OCI-LY1 (cell line): ENCODE measurements around the gene ANKS6.

Experiments used
- H2AFZ ChIP-seq: fragments of 200-600 bp; sonication (generic), shearing (Covaris generic); 2 replicates; pipeline ENCODE4 v1.6.0; 2014; ENCODE audit warnings: antibody characterized with exemption, mild to moderate bottlenecking, low read length
- H3F3A ChIP-seq: fragments of 200-600 bp; sonication (generic), shearing (Covaris generic); 2 replicates; pipeline ENCODE4 v1.6.0; 2014; ENCODE audit warnings: mild to moderate bottlenecking, antibody characterized with exemption, low read length, moderate library complexity; ENCODE audit not compliant: insufficient read depth
- H3K27ac ChIP-seq: fragments of 200-600 bp; sonication (generic); 2 replicates; pipeline ENCODE4 v1.5.1; 2014; ENCODE audit warnings: low read length, mixed run types, mild to moderate bottlenecking, low read depth; ENCODE audit not compliant: poor library complexity, severe bottlenecking
- H3K27me3 ChIP-seq: fragments of 200-600 bp; sonication (generic); 2 replicates; pipeline ENCODE4 v1.6.0; 2014; ENCODE audit warnings: antibody characterized with exemption, mild to moderate bottlenecking, low read length, moderate library complexity; ENCODE audit not compliant: insufficient read depth
- H3K36me3 ChIP-seq: fragments of 200-600 bp; sonication (generic); 2 replicates; pipeline ENCODE4 v1.6.1; 2014; ENCODE audit warnings: mild to moderate bottlenecking, antibody characterized with exemption, low read length, moderate library complexity, mixed read lengths; ENCODE audit not compliant: insufficient read depth
- H3K4me1 ChIP-seq: fragments of 200-600 bp; sonication (generic); 2 replicates; pipeline ENCODE4 v1.5.1; 2014; ENCODE audit warnings: mild to moderate bottlenecking, low read length, moderate library complexity; ENCODE audit not compliant: insufficient read depth, severe bottlenecking
- H3K4me2 ChIP-seq: fragments of 200-600 bp; sonication (generic), shearing (Covaris generic); 2 replicates; pipeline ENCODE4 v1.6.1; 2014; ENCODE audit warnings: low read length
- H3K4me3 ChIP-seq: fragments of 200-600 bp; sonication (generic); 2 replicates; pipeline ENCODE4 v1.5.1; 2014; ENCODE audit warnings: low read length, low read depth, mild to moderate bottlenecking, mixed read lengths; ENCODE audit not compliant: poor library complexity, severe bottlenecking
- H3K79me2 ChIP-seq: fragments of 200-600 bp; shearing (Covaris generic); 2 replicates; pipeline ENCODE4 v1.6.1; 2016; ENCODE audit warnings: mixed run types, low read length, mixed read lengths; ENCODE audit not compliant: insufficient read depth
- H3K9ac ChIP-seq: fragments of 200-600 bp; sonication (generic), shearing (Covaris generic); 2 replicates; pipeline ENCODE4 v1.6.1; 2014; ENCODE audit warnings: mild to moderate bottlenecking, low read length, mixed read lengths
- H3K9me2 ChIP-seq: fragments of 200-600 bp; sonication (generic), shearing (Covaris generic); 2 replicates; pipeline ENCODE4 v1.6.1; 2014; ENCODE audit warnings: low read depth, mild to moderate bottlenecking, low read length, mixed read lengths
- H3K9me3 ChIP-seq: fragments of 200-600 bp; shearing (Covaris generic); 2 replicates; pipeline ENCODE4 v1.6.1; 2014; ENCODE audit warnings: low read length, mixed read lengths
- H4K20me1 ChIP-seq: fragments of 200-600 bp; sonication (generic), shearing (Covaris generic); 2 replicates; pipeline ENCODE4 v1.6.0; 2016; ENCODE audit warnings: mild to moderate bottlenecking, low read length; ENCODE audit not compliant: insufficient read depth
- CTCF ChIP-seq: fragments of 200-600 bp; sonication (generic), shearing (Covaris generic); IDR thresholded peaks from 2 replicates; pipeline ENCODE4 v1.5.1; 2017; ENCODE audit warnings: mild to moderate bottlenecking, antibody characterized with exemption, low read length, moderate library complexity, mixed read lengths
- EZH2 ChIP-seq: fragments of 200-600 bp; sonication (generic), shearing (Covaris generic); IDR thresholded peaks from 2 replicates; pipeline ENCODE4 v1.8.0; 2017; ENCODE audit warnings: borderline replicate concordance, mixed run types, mild to moderate bottlenecking, antibody characterized with exemption, low read length, moderate library complexity, mixed read lengths

ANKS6 gene

DNA sequence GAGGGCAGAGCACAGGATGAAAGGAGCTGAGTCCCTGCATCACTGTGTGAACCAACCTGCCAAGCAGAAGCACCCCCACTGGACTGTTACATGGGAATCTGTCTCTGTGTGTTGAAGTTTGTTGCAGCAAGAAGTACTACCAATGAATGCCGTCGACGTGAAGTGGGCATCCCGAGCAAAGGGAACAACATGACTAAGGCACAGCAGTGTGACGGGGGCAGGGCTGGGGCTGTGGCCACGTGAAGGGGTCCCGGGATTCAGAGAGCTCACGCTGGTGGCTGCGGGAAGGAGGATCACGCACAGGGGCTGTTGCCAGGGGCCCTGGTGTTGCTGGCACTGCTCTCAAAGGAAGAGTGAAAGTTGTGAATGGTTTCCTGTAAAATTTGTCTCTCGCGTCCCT lies 60.1 kb downstream of the ANKS6 start:
- H3K9me3 ChIP-seq = no peaks in the 10 kb centered on the region
- TF ChIP-seq CTCF (no peak), EZH2 (no peak)
- no peaks in the 10 kb centered on the region for H3K9me2 ChIP-seq
- H3K4me1 ChIP-seq = no peaks in the 10 kb centered on the region
- no peak overlapping the region for H3K27ac ChIP-seq
- no peak overlapping the region for H3K4me2 ChIP-seq
- H4K20me1 ChIP-seq = no peaks in the 10 kb centered on the region
- no peak overlapping the region for H3K9ac ChIP-seq
- no peak overlapping the region for H3K4me3 ChIP-seq
- no peaks in the 10 kb centered on the region for H3F3A ChIP-seq
- no peak overlapping the region for H2AFZ ChIP-seq
- H3K36me3 ChIP-seq = 0 out of 2 replicates have a peak, but pooled peaks cover 14% of the 10 kb centered on the region
- no peaks in the 10 kb centered on the region for H3K27me3 ChIP-seq
- no peaks in the 10 kb centered on the region for H3K79me2 ChIP-seq

GRCh38 chr9:98732801-98733200 lies 63.6 kb downstream of the ANKS6 start:
- Histone ChIP-seq H3K4me3 (no peak overlapping the region), H3K9me3 (no peaks in the 10 kb centered on the region), H3K9me2 (no peaks in the 10 kb centered on the region), H2AFZ (no peak overlapping the region), H3F3A (no peaks in the 10 kb centered on the region), H3K27me3 (no peaks in the 10 kb centered on the region), H3K36me3 (0 out of 2 replicates have a peak, but pooled peaks cover 14% of the 10 kb centered on the region), H3K4me2 (no peak overlapping the region), H3K27ac (no peak overlapping the region), H4K20me1 (no peaks in the 10 kb centered on the region), H3K4me1 (no peaks in the 10 kb centered on the region), H3K79me2 (no peaks in the 10 kb centered on the region), H3K9ac (no peak overlapping the region)
- TF ChIP-seq CTCF (no peak), EZH2 (no peak)

GRCh38 chr9:98732091-98732490 lies 64.3 kb downstream of the ANKS6 start:
- H3K27ac ChIP-seq = no peak overlapping the region
- H3K9ac ChIP-seq = no peak overlapping the region

More at GRCh38 chr9:98732091-98732490, 64.3 kb downstream of the ANKS6 start:
- Histone ChIP-seq H3K27me3 (no peaks in the 10 kb centered on the region), H4K20me1 (no peaks in the 10 kb centered on the region), H2AFZ (no peak overlapping the region), H3K4me2 (no peak overlapping the region), H3K4me1 (peaks cover 3% of the 10 kb centered on the region), H3F3A (no peaks in the 10 kb centered on the region), H3K9me2 (no peaks in the 10 kb centered on the region), H3K9me3 (no peaks in the 10 kb centered on the region), H3K36me3 (0 out of 2 replicates have a peak, but pooled peaks cover 14% of the 10 kb centered on the region), H3K79me2 (no peaks in the 10 kb centered on the region), H3K4me3 (no peak overlapping the region)
- no peak for TF ChIP-seq CTCF
- no peak for TF ChIP-seq EZH2
